HG03196 (cell line): Measurements from ENCODE around the gene NACA.
A peak's percentile ranks its signal among the peaks of the same experiment; 100 is the strongest.

Experiments used
- ATAC-seq: cut with Tn5 transposase; IDR thresholded peaks from one replicate; pipeline ENCODE4 v1.9.1; 2021; ENCODE audit not compliant: unreplicated experiment

NACA gene

DNA sequence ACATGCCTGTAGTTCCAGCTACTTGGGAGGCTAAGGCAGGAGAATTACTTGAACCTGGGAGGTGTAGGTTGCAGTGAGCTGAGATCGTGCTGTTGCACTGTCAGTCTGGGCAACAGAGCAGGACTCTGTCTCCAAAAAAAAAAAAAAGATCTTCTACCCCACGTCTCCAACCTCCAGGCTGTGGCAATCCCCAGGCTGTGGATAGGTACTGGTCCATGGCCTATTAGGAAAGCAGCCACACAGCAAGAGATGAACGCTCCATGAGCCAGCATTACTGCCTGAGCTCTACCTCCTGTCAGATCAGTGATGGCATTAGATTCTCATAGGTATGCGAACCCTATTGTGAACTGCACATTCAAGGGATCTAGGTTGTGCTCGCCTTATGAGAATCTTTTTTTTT lies 30.9 kb downstream of the NACA start:
- no peak for ATAC-seq

DNA sequence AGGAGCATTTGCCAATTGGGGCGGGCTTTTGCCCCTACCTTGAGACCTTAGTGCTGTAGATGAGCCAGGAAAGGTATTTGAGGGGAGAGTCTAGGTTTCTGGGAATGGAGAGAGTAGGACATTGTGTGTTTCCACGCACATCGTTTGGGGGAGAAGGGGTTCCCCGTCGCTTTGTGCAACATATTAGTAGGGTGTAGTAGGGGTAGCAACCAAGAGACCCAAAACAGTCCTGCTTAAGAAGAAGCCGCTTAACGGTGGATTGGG lies 36.3 kb downstream of the NACA start:
- ATAC-seq: no peak

DNA sequence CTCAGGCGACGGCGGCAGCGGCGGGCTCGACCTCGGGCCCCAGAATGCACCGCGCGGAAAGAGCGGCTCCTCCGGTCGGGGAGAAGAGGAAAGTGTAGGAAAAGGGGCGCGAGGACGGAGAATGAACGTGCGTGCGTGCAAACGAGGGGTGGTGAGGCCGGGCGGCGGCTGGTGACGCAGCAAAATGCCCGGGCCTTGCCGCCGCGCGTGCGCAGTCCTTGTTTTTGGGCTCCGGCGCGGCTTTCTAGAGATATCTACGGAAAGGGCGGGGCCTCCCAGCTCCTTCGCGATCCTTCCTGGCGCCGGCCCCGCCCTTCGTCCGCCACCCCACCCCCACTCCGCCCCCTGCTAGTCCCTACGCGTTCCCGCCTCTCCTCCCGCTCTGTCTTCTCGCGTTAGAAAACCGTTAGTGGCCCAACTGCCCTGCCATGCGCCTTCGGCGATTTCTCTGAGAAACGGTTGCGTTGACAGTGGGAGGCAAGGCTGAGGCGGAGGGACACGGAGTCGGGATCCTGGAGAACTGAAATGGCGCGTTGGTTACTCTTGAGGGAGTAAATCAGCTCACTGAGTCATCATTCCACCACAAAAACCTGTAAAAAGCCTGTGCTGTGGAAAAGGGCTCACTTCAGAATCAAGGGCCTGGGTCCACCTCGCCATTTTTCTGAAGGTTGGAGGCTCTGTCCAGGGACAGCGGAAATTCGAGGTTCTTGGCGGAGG lies 36.8 kb downstream of the NACA start, which contains the start of gene PTGES3:
TSS of gene PTGES3 (minus strand) at position 156 of the 717 bp plus-strand sequence. CDS start 285 bp downstream, outside the sequence.
- ATAC-seq: peak; percentile 70

DNA sequence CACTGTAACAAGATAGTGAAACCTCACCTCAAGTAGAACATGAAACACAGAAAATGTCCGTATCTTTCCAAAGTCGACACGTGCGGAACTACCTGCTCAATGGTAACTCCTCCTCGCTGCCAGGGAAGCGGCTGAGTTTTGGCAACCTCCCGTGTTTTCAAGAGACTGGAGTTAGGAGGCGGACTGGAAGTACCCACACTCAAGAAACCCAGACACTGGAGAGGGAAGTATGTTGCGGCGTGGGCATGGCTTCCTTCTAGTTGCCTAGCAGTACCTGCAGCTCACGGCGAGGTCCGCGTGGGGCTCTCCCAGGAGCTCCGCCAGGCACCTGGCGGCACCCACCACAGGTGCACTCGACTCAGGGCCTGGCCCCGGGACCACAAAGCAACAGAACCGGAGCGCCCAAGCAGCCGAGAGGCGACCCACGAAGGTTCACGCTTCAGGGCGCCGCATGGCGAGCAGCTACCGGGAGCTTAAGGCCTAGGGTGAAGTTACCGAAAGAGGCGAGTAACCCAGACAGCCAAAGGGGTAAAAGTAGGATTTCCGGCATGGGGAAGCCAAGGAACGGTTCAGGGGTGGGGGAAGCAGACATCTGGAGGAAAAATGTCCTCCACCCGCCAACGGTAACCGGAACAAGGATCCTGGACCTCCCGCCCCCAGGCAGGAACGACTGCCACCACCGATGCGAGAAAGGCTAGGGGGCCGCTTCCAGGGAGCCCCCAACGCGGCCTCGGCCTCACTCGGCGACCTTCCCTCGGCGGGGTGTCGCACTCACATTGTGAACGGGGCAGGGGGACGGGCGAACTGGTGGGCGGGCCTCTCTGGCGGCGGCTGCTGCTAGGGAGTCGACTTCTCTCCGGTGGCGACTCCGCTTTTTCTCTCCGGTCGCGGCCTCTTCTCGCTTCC lies 37.6 kb downstream of the NACA start:
- ATAC-seq: peak; percentile 26

DNA sequence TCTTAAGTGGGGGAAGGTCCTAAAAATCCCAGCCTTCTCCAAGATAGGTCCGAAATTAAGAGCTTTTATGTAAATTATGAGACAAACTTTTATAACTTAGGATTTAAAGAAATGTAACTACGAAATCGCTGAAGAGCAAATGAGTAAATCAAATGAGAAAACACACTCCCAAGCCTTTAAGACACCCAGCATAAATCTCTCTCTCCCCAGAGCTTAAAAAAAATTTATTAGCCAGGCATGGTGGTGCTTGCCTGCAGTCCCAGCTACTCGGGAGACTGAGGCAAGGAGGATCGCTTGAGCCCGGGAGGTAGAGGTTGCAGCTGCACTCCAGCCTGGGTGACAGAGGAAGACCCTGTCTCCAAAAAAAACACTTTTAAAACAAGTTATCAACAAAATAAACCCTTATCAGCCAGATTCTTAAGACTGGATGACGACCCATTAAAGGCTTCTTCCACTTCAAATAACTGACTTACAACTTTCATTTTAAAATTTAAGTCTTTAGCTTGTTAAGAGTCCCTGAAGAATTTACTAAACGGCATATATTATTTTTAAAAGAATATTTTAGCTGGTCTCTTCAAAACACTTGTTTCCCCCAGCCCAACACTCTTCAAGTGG lies 40.2 kb downstream of the NACA start:
- no peak for ATAC-seq

- ATAC-seq: no peak
Measured at GRCh38 chr12:56682323-56682722, 42.8 kb downstream of the NACA start.

DNA sequence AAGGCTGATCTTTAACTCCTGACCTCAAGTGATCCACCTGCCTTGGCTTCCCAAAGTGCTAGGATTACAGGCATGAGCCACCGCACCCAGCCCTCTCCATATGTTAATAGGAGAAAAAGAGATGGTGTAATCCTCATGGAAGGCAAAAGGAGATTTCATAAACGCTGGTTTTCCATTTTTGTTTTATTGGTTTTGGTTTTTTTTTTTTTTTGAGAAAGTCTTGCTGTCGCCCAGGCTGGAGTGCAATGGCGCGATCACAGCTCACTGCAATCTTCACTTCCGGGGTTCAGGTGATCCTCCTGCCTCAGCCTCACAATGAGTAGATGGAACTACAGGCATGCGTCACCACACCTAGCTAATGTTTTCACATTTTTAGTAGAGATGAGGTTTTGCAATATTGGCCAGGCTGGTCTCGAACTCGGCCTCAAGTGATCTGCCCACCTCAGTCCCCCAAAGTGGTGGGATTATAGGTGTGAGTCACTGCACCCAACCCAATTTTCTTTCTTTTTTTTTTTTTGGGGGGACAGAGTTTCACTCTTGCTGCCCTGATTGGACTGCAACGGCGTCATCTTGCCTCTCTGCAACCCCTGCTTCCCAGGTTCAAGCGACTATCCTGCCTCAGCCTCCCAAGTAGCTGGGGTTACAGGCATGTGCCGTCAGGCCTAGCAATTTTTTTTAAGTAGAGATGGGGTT lies 45.1 kb downstream of the NACA start:
- no peak for ATAC-seq

GRCh38 chr12:56678852-56679251 lies 46.2 kb downstream of the NACA start:
- ATAC-seq: no peak

- ATAC-seq: no peak
Measured at GRCh38 chr12:56677680-56678079, 47.4 kb downstream of the NACA start.

GRCh38 chr12:56676851-56677580 lies 48.1 kb downstream of the NACA start:
- ATAC-seq: no peak

DNA sequence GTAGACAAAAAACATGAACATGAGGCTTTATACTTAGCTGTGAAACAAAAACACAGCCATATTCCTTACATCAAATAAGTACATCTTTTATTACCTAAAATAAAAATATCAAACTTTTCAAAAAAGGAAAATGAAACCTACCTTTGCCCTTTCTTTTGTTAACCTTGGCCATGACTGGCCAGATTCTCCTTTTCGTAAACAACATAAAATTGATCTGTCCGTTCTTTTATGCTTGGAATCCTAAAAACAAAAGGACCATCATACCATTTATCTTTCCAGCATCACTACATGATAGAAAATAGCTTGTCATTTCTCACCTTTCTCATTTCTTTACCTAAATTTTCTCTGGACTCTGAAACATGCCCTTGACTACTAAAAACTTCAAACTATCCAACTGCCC lies 53.5 kb downstream of the NACA start:
- ATAC-seq: no peak

GRCh38 chr12:56670836-56671235 lies 54.3 kb downstream of the NACA start:
- no peak for ATAC-seq

GRCh38 chr12:56668197-56668457 lies 57.0 kb downstream of the NACA start:
- no peak for ATAC-seq
